Measurements from ENCODE around the gene LRRC56.

LRRC56 gene

GRCh38 chr11:544817-545166 is 7.5 kb downstream of the LRRC56 start:
- no peak for DNase-seq

- no peak for DNase-seq
Observed at GRCh38 chr11:545171-545570, 7.8 kb downstream of the LRRC56 start.

DNA sequence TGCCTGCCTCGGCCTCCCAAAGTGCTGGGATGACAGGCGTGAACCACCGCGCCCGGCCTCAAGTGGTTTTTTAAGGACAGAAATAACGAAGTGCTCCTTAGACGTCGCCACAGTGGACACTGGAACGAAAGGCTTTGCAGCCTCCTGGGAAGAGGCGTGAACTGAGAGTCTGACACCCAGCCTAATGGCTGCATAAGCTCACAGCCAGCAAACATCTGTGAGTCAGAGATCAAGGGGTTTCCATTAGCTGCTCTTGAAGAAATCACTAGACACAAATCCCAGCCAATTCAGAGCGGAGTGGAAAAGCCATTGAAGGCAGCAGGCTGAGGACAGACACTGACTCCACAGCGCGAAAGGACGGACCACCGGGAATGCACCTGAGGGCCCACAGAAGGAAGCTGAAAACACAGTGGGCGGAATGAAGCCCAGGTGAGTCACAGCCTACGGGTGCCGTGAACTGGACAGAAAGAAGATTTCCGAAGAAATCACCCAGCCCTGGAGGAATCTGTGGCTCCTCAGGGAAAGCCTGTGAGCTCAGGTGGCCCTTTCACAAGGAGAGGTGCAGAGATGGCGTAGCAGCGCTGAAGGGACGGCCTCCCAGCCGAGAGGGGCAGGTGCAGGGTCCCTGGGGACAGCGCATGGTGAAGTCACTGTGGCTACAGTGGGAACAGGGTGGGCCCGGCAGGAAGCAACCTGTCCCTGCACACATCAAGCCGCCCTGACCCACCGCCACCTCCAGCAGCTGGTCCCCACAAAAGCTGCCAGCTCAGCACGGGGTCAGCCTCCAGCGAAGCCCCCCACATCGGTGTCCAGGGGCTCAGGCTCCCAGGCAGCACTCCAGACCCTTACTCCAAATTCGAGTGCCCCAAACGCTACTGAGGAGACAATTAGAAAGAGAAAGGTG is 11.6 kb downstream of the LRRC56 start:
- no peak for DNase-seq

GRCh38 chr11:550021-550745 is 12.9 kb downstream of the LRRC56 start:
- DNase-seq, result no peak

DNA sequence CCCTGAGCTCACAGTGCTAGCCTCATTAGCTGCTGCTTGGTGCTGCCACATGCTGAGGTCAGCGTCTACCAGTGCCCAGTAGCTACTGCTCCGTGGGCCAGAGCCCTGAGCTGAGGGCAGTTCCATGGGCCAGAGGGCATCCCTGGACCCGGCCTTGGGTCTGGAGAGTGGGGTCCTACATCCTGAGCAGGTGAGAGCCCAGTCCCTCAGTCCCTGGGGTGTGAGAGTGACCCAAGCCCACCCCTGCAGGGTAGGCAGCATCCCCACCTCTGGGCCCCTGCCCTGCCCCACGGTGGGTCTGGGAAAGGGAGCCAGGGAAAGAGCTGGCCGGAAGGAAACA is 13.4 kb downstream of the LRRC56 start:
- DNase-seq, result no peak

- DNase-seq, result no peak
Observed at GRCh38 chr11:551131-551530, 13.8 kb downstream of the LRRC56 start.

DNA sequence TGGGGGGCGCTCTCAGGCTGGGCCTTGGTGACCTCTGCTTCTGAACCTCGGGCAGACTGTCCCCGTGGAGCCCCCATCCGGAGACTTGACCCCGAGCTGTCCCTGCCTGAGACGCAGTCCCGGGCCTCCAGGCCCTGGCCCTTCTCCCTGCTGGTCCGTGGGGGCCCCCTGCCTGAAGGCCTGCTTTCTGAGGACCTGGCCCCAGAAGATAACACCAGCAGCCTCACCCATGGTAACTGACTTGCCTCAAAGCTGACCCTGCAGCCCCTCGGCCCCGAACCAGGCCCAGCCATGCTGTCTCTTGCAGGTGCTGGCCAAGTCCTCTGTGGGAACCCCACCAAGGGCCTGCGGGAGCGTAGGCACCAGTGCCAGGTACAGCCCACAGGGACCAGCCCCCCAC is 14.3 kb downstream of the LRRC56 start:
- DNase-seq, result no peak

- no peak for DNase-seq
Observed at GRCh38 chr11:553083-553987, 16.0 kb downstream of the LRRC56 start.

DNA sequence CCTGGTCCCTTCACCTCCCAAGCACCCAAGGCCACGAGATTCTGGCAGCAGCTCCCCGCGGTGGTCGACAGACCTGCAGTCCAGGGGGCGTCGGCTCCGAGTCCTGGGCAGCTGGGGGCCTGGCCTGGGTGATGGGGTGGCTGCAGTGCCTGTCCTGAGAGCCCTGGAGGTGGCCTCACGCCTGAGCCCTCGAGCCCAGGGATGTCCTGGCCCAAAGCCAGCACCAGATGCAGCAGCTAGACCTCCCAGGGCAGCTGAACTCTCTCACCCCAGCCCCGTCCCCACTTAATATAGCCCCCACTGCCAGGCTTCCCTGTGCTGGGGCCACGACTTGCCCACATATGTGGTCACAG is 16.6 kb downstream of the LRRC56 start:
- no peak for DNase-seq

- DNase-seq, result peak; percentile 43
Observed at GRCh38 chr11:554428-555226, 17.3 kb downstream of the LRRC56 start.

GRCh38 chr11:555227-555779 is 18.0 kb downstream of the LRRC56 start:
- DNase-seq, result no peak

GRCh38 chr11:555780-556661 is 18.7 kb downstream of the LRRC56 start:
- DNase-seq, result no peak

DNA sequence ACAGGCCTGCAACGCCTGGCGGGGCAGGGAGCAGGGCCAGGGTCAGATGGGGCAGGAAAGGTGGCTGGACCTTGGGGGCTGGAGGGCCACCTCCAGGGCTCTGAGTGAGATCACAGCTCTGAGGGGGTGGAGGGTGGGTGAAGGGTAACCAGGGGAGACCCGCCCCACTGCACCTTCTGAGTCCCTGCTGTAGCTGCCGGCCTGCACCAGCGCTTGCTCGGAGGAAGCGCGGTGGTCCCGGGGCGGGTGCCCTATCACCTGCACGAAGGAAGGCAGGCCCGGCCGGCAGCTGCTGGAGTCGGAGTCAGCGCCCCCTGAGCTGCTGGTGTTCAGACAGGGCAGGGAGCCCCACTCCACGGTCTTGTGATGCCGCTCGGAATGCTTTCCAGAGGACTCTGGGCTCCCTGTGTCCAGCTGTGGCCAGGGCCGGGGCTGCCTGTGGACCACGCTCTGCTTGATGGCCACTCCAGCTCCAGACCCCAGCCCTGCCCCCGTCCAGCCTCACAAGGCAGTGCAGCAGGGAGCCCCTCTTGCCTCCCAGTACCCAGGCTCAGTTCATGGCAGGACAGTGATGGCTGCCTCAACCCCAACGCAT is 19.4 kb downstream of the LRRC56 start:
- no peak for DNase-seq

- DNase-seq, result no peak
Observed at GRCh38 chr11:557328-558132, 20.2 kb downstream of the LRRC56 start.

DNA sequence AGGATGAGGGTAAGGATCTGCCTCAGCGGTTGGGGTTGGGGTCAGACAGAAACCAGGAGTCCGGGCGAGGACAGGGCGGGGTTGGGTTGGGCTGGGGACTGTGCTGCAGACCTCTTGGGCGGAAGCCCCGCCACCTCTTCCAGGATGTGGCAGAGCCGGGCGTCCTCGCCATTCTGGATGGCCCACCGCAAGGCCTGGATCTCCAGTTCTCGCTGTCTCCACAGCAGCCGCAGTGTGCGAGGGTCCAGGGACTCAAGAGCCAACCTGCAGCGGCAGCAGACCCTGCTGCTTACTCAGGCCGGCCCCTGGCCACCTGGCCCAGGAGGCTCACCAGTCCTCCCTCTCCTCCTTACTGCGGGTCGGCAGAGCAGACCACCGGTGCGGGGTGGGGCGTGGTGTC is 21.2 kb downstream of the LRRC56 start:
- no peak for DNase-seq

- DNase-seq, result no peak
Observed at GRCh38 chr11:559020-559620, 21.8 kb downstream of the LRRC56 start.

DNA sequence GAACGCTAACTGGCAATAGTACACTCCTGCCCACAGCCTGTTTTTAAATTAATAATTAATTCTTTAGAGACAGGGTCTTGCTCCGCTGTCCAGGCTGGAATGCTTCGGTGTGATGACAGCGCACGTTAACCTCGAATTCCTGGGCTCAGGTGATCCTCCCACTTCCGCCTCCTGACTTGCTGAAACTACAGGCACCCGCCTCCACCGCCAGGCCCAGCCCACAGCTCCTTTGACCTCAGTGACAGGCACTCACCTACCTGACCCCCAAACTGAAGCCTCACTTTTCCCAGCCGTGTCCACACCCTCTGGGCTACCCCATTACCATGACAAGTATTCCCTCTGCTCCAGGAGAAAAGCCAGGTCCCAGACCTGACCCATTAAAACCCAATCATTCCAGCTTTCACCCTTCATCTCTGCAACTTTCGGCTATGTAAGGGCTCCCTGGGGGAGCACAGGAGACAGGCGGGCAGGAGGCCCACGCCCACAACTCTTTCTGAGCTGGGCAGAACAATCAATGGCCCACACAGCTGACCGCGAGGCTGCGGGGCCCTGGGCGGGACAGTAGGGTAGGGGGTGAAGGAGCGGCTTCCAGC is 22.5 kb downstream of the LRRC56 start:
- DNase-seq, result no peak

DNA sequence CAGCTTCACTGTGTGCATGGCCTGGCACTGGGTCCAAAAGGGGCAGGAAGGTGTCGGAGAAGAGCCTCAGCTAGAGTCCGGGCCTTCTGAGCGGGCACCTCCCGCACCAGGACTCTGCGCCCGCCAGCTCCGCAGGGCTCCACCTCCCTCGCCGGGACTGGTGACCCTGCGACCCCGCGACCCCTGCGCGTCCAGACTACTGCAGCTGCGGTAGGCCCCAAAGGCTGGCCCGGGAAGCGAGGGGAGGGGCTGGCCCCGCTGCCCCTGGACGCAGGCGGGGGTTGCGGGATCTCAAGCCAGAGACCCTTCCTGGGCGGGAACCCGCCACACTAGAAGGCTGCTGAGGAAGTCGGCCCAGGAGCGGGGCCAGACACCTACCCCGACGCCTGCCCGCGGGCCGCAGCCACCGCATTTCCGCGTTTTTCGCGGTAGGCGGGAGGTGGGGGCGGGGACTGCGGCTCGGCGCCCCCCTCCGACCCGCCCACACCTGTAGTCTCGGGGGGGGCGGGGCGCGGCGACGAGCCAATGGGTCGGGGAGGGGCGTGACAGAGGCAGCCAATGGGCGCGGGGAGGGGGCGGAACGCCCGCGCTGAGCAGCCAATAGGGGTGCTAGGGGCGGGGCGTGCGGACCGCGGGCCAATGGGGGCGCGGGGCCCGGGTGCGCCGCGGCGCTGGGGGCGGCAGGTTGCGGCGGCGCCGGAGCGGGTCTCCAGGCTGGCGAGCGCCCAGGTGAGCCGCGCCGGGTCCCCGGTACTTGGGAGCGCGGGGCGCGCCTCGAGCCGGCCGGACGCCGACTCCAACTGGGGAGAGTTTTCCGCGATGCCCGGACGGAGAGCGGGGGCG is 23.2 kb downstream of the LRRC56 start, which contains the start of the genes LMNTD2 and RASSF7:
LMNTD2 (minus strand) TSS at position 434 of the 843 bp plus-strand sequence; CDS start at position 412, 22 bp downstream.
RASSF7 (plus strand) TSS at position 666 of the 843 bp plus-strand sequence. CDS start 799 bp downstream, outside the sequence.
- DNase-seq, result peak; percentile 81
